HG03159 (cell line): Measurements from ENCODE around the gene GPX7.
A peak's percentile ranks its signal among the peaks of the same experiment; 100 is the strongest.

ENCODE experiments used
- ATAC-seq: cut with Tn5 transposase; IDR thresholded peaks from one replicate; pipeline ENCODE4 v1.9.1; 2021; ENCODE audit warnings: mild to moderate bottlenecking, moderate library complexity; ENCODE audit not compliant: unreplicated experiment

The GPX7 gene

DNA sequence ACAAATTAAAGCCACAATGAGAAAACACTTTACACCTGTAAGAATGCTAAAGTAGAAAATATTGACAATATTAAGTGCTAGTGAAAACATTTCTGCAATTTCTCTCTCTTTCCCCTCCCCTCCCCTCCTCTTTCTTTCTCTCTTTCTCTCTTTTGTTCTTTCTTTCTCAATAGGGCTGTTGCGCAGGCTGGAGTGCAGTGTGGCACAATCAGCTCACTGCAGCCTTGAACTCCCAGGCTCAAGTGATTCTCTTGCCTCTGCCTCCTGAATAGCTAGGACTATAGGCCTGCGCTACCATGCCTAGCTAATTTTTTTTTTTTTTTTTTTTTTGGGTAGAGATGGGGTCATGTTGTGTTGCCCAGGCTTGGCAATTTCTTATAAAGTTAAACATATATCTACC lies 24.9 kb downstream of the GPX7 start:
- no peak for ATAC-seq

DNA sequence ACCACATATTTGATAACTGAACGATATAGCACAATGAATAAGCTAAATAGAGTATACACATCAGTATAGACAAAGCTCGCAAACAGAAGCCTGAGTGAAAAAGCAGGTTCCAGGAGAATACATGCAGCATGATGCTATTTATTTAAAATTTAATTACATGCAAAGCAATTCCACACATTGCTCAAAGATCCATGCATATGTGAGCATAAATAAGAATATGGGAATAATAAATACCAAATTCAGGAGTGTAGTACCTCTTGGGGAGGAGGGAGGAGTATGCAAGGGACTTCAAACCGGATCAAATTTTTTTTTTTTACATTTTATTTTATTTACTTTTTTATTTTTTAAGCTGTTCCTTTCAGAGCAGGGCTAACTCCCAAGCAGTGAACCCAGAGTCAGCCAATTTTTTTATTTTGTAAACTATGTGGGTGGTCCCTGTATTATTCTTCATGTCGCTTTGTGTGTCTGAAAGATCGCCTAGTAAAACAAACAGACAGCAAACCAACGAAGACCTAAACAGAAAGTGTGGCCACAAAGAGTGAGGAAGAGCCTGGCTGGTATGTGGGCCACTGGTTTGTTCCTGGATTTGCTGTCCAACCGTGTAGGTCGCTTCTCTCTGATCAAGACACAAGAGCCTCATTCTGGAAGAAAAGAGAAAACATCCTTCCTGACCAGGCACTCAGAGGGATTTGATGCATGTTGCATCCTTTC lies 26.6 kb downstream of the GPX7 start:
- ATAC-seq: no peak

DNA sequence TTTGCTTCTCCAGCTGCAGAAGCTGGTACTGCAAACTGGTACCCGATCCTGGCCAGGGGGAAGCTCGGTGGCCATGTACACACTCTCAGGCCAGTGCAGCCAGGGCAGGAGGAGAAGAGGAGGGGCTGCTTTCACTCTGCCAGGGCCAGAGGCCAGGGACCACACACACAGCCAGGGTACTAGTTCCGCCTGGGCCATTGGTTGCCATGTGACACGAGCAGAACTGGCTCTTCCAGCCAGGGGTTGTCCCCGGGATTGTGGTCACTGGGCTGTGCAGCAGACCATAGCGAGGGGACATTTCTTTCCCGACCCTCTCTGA lies 27.1 kb downstream of the GPX7 start:
- ATAC-seq: no peak

DNA sequence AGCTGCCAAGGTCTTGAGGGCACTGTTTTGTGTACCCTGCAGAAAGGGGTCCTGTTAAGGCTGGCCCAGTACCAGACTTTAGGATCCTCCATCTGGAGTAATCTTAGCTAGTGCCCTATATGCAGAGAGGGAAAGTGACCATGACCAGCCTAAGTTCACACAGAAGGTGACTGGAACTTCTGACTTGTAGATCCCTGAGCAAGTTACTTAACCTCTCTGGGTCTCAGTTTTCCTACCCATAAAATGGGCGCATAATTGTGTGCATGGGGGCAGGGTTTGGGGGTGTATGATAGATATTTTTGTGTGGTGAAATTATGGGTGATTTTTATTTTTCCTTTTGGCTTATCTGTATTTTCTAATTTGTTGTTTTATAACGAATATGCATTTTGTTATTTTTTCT lies 27.5 kb downstream of the GPX7 start:
- no peak for ATAC-seq

DNA sequence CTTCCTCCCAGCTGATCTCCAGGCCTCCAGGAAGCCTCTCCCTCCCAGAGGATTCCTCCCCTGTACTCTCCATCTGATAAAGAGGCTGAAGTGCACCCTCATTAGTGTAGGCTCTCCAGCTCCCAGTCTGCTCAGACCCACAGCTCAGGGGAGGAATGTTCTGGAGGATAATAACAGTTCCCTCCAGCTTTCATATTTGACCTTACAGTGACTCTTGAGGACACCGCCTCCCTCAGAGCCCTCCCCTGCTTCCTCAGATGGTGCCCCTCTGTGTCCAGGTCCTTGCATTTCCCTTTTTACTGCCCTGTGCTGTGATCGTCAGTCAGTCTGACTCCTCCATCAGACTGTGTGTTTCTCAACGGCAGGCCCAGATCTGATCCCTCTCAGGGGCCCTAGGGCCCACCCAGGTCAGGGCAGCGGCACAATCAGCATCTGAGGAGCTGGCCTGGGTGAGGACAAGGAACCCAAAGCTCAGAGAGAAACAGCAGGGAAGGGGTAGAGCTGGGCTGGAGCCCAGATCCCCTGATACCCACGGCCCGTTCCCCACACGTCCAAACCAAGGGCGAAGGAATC lies 29.7 kb downstream of the GPX7 start:
- ATAC-seq: no peak

DNA sequence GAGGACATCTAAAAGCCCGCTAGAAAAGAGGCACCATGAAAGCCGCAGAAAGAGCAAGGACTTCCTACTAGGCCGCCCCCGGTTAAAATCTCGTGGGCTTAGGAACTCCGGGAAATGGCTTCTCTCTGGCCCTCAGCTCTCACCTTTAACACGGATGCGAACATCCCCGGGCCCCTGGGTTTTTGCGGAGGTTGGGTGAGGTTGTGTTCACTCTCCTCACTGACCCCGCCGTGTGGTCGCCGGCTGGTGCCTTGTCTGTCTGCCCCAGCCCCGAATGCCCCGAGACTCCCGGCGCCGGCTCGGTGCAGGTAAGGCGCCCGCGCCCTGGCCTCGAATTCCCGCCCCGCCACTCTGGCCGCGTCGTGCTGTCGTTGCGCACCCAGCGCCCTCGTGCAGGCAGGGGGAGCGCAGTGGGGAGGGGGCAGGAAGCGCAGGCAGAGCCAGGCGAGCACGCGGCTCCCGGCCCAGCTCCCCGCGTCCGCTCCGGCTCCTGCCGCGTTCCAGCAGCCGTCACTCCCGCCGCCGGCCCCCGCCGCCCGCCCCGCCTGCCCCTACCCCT lies 30.6 kb downstream of the GPX7 start, which contains the start of gene SHISAL2A:
Gene SHISAL2A (plus strand): TSS at position 437 of the 559 bp plus-strand sequence. CDS start 326 bp downstream, outside the sequence.
- no peak for ATAC-seq

DNA sequence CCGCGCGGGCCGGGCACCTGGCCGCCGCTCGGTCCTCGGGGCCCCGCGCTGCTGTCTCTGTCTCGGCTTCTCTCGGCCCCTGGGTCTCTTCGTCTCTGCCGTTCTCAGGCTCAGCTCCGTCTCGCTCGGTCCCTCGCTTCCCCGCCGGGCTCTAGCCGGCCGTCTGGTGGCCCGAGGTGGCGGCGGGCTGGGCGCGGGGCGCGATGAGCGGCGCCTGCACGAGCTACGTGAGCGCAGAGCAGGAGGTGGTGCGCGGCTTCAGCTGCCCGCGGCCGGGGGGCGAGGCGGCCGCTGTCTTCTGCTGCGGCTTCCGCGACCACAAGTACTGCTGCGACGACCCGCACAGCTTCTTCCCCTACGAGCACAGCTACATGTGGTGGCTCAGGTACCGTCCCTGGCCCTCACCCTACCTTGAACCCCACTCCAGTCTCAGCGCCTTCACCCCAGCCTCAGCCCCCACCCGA lies 31.2 kb downstream of the GPX7 start:
- ATAC-seq: no peak

DNA sequence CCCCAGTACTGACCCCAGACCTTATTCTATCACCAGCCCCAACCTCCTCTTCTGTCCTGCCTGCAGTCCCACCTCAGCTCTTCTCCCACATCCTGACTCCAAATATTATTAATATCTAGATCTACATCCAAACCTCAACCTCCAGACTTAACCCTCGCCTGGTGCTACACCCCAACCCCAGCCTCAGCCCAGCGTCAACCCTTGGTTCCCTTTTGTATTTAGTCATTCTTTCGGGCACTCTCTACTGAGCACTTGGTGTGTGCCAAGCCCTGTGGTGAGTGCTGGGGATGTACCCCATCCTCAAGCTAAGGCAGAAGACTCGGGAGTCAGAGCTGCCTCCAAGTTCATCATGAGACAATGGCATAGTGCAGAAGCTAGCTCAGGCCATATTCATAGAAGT lies 31.9 kb downstream of the GPX7 start:
- ATAC-seq: no peak

DNA sequence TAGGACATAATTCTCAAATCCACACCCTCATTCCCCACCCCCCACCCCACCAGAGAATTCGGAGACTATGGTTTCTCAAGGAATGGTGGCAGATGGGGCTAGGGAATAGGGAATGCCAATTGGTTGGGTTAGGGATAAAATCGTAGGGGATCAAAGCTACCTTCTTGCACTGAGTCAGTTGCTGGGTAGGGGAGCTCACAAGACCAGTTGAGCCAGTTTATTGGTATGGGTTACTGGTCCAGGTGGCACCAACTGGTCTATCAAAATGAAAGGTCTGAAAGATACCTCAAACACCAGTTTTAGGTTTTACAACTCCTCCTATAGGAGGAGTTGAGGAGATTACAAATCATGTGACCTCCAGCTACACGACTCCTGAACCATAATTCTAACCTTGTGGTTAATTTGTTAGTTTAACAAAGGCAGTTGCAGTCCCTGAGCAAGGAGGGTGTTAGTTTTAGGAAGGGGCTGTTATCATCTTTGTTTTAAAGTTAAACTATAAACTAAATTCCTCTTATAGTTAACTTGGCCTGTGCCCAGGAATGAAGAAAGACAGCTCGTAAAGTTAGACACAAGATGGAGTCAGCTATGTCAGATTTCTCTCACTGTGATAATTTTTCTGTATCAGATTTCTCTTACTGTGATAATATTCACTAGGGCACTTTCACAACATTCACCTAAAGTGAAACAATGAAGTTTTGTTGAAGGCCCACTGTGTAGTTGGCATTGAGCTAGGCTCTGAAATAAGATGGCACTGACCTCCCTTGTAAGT lies 33.3 kb downstream of the GPX7 start:
- ATAC-seq: no peak

DNA sequence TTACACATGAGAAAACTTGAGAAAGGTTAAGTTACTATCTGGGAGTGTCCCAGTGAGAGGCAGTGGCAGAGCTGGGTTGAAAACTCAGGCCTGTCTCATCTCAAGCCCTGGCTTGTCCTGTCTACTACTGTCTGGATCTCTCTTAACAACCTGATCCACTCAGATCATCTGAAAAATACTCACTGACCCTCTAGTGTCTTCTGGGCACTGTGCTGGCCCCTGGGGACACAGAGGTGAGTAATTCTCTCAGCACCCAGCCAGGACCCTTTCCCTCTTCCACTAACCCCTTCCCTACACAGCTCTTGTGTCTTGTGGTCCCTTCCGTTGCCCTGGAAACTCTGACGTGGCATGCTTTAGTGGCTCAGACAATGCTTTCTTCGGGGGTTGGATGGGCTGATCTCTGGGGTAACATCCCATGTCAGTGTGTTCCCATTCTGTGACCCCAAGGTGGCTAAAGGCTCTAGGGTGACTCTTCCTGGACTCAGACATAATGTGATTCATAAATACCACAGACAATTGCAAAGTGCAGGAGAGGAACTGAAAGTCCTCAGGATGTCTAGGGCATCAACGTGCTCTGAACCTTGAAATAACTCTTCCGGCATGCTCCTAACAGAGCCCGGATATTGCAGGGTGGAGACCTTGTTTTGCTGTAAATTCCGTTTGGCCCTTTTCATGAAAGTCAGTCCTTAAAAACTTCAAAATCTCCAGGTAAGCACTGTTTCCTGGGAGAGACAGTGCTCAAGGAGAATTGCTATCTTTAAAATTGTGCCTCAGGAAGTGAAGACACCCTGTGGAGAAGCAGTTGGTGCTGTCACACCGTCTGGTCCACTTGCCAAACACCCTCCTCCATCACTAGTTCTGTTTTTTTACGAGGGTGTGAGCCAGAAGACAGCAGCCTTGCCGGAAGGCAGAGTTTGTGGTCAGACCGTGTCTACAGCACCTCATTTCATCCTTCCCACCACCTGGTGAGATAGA lies 34.8 kb downstream of the GPX7 start:
- ATAC-seq: peak; percentile 79

DNA sequence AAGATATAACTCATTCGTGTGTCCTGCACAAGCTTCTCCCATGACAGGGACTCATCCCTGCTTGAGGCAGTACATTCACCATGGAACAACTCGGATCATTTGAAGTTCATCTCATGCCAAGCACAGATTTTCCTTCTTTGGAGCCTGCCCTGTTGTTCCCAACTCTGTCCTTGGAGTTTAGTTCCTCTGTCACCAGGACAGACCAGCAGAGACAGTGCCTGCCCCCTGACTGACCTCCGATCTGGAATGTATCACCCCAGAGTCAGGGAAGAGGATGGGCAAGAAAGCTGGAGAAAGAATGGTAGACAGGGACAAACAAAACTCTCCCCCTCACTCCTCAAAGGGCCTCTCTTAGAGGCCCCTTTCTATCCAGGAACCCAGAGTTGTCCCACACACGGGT lies 35.8 kb downstream of the GPX7 start:
- ATAC-seq: no peak

DNA sequence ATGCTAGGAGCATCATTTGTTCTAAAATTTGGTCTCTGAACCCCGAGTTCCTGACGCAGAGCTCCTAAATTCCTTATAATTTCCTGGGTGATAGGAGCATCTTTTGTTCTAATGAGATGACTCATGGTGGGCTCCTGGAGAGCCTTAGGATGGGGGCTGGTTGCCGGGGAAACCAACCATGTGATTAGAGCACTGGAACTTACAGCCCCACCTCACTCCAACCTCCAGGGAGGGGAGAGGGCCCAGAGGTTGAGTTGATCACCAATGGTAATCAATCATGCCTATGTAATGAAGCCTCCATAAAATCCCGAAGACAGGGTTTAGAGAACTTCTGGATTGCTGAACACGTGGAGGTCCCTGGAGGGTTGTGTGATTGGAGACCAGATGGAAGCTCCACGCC lies 38.5 kb downstream of the GPX7 start:
- no peak for ATAC-seq

DNA sequence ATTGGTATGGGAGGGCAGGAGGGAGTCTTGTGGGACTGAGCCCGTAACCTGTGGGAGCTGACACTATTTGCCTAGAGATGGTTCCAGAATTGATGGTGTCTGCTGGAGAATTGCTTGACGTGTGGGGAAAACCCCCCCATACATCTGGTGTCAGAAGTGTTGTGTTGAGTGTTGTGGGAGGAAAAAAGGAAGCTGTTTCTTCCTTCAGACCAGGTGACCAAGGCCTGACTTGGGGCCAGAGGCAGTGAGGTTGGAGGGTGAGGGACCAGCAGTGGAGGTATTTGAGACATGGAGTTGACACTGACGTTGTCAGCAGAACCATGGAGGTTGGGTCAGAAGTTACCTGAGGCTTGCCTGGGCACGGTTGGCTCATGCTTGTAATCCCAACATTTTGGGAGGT lies 39.1 kb downstream of the GPX7 start:
- no peak for ATAC-seq

DNA sequence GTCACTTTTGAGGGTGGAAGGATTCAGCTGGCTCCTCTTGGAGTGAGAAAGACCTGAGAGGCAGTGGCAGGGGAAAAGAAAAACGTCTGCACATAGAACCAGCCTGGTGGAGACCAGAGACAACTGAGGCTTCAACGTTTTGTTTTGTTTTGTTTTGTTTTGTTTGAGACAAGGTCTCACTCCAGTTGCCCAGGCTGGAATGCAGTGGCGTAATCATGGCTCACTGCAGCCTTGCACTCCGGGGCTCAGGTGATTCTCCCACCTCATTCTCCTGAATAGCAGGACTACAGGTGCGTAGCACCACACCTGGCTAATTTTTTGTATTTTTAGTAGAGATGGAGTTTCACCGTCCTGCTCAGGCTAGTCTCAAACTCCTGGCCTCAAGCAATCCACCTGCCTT lies 43.1 kb downstream of the GPX7 start:
- ATAC-seq: no peak

DNA sequence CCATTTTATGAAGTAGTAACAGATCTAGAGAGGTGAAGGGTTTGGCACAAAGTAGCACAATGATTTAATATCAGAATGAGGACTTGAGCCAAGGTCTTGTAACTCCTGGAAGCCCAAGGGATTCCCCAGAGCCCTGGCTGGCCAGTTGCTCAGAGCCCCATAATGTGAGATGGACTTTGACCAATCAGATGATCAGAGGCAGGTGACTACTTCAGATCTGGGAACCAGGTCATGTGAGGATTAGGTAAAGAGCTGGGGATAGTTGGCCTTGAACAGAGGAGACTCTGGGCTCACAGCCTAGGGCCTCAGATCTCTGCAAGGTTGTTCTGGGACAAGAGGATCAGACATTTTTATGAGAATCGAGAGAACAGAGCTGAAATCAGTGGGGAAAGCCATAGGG lies 49.7 kb downstream of the GPX7 start:
- ATAC-seq: no peak

DNA sequence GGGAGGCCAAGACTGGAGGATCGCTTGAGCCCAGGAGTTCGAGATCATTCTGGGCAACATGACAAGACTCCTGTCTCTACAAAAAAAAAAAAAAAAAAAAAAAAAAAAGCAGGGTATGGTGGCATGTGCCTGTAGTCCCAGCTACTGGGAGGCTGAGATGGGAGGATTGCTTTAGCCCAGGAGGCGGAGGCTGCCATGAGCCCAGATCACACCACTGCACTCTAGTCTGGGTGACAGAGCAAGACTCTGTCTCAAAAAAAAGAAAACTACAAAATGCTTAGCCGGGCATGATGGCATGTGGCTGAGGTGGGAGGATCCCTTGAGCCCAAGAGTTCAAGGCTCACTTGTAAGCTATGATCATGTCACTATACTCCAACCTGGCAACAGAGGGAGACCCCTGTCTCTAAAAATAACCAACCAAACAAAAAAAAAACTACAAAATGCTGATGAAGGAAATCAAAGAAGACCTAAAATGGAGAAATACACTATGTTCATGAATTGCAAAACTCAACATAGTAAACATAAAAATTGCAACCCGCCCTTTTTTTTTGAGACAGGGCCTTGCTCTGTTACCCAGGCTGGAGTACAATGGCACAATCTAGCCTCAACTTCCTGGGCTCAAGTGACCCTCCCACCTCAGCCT lies 51.2 kb downstream of the GPX7 start:
- ATAC-seq: no peak

DNA sequence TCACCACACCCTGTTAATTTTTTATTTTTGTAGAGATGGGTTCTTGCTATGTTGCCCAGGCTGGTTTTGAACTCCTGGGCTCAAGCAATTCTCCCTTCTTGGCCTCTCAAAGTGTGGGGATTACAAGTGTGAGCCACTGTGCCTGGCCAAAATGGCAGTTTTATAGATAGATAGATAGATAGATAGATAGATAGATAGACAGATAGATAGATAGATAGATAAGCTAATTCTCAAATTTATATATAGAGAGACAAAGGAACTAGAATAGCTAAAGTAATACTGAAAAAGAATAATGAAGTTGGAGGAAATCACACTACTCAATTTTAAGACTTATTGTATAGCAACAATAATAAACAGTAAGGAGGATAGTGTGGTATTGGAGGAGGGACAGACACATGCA lies 51.9 kb downstream of the GPX7 start:
- no peak for ATAC-seq

DNA sequence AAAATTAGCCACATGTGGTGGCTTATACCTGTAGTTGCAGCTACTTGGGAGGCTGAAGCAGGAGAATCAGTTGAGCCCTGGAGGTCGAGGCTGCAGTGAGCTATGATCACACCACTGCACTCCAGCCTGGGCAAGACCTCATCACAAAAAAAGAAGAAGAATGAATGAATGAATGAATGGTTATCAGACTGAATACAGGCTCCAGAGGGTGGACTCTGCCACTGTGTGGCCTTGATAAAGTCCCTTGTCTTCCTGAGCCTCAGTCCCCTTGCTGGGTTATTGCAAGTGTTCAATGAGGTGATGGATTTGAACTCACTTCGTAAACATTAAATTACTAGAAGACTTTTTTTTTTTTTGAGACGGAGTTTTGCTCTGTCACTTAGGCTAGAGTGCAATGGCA lies 55.5 kb downstream of the GPX7 start:
- no peak for ATAC-seq
